ENCODE results near the gene CHD2.
"Not testable (repeated sequence)": the region's sequence is repeated elsewhere in the genome, so short reads cannot be mapped to it uniquely, and the experiment has no call there.

Gene CHD2

DNA sequence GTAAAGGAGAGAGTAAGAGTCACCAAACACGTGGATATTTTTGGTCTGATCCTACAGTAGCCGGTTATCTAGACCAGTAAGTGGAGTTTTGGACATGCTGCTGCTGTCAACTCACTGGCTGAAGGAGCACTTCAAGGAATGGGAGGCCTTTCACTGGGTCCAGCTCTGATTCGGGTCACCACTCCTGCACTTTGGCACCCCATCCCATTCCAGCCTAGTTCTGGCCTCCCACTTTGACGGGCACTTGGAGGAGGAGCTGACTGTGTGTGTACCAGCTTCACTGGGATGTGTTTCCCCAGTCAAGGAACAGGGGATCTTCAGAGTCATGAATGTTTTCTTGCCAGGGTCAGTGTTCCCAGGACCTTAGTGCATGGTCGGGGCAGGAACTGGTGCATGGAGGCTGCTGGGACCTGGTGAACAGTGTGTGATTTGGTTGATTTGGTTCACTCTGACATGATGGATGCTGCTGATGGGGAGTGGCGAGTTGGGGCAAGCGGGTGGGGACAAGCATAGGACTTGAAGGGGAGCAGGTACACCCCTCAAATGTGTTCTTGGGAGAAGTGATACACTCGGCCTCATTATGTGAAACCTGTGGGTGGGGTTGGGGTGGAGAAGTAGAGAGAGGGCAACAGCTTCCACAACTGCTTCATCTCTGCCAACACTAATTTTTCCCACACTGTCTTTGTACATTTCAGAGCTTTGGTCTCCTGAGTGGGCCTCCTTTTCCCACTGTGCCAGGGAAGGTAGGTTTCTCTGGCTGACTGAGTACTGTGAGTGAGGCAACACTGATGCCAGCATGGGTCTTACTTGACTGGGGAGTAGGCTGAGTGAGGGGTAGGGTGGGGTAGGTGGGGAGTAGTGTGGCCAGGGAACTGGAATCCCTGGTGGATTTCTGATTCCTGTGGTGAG is 124.8 kb downstream of the CHD2 start:
- DNase-seq = no peak

DNA sequence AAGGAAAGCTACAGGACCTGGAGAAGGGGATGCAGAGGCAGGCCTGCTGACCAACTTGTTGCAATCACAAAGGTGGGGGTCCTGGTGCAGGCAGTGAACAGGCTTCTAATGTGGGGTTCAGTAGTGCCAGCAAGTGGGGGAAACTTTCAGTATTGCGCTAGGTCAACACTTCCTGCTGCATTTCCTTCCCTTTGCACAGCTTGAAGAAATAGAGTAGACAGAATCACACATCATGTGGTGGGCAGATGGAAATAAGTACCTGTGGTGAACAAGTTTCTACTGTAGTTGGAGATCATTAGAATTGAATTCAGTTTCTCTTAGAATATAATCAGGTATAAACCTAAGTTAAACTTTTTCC is 125.5 kb downstream of the CHD2 start:
- no peak for DNase-seq

DNA sequence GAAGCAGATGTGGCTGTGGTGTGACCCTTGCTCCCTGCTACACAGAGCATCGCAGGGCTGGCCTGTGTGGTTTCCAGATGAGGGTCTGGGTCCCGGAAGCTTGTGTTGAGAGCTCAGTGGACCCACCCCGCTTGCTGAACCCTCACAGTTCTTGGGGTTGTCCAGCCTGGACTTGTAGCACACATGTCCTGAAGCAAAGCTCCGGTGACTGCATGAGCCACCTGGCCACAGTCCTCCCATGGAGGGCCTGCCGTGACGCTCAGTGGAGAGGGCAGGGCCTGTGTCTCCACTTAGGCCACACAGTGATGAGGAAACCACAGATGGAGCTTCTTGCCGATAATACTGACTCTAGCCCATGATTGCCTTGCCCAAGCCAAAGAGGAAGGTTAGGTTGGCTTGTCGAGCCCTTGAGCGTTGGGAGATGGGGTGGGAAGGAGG is 126.3 kb downstream of the CHD2 start:
- DNase-seq = no peak

DNA sequence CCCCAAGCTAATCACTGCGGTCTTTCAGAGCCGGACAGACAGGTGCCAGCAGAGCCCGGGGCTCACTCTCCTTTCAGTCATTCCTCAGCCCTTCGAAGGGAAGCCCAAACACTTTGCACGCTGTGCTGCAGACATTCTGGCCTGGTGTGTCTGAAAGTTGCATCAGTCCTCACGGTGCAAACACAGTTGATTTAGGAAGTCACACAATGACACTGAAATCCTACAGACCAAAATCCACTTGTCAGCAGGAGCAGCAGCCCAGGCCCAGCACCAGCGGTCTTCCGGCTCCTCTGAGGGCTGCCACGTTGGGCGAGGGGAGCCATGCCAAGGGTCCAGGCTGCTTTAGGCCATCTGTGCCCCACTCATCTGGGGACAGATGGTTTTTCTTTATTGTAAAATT is 127.3 kb downstream of the CHD2 start:
- DNase-seq = no peak

DNA sequence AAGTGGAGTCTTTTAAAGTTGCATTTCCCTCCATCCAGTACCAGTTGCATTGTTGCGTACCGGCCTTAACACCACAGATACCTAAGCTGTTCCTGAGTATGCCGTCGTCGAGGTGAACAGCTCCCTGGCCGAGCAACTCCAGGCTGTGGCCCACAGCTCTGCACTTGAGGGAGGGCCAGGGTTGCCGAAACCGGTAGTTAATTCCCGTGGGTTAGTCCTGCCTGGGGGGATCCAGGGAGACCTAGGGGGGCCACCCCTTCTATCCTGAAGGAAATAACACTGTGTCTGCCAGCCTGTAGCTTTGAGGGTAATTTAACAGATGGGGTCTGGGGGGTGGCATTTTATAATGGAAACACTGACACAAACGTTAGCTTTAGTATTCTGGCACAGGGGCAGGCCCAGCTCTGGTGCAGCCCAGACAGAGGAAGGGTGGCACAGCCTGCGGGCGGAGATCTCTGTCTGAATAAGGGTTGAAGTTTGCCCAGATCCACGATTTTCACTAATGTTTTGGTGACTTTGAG is 128.0 kb downstream of the CHD2 start:
- no peak for DNase-seq

DNA sequence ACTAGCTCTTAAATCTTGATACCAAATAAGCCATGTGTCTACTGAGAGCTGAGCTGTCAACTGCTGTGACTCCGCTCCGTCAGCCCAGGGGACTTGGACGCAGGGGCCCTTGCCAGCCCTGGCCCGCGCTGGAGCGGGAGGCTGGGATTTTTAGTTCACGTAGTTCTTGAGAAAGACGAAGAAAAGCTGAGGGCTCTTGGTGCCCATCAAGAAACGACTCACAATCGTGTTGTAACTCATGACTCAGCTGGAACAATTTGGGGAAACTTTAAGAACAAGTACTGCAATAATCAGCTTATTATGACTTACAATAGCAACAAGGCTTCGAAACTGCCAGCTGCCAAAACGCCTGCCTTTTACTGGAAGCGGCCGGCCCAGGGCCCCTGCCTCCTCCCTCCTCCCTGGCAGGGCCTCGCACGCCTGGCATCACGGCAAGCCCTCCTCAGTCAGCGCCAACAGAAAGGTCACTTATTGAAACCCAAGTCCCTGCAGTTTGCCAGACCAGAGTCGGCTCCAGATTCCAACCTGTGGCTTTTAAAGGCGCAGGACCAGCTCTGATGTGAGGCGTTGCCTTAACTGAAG is 128.6 kb downstream of the CHD2 start:
- DNase-seq = peak; percentile 45

DNA sequence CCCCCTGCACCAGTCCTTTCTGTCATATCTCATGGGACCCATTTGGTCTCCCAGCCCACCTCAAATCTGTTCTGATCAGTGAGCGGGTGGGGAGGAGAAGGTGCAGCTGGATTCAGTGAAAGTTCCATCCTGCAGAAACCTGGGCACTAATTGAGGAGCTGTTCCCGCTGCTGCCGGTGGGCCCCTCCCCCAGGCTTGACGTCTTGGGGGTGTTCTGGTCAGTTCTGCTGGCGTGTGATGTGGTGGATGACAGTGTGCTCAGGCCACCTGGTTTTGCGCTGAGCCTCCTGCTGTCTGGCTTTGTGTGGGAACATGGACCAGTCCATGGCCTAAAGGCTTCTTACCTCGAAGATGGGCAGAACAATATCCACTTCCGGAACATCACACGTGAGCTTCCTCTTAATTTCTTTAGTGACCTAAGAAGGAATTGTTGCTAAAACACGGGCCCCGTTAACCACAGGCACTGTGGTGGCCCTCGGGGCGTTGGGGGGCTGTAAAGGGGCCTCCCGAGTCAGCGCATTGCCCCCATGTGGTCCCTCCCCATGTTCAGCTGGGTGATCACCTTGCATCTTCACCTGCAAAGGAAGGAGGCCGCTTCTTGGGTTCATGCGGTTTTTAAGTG is 129.2 kb downstream of the CHD2 start:
- DNase-seq = no peak

DNA sequence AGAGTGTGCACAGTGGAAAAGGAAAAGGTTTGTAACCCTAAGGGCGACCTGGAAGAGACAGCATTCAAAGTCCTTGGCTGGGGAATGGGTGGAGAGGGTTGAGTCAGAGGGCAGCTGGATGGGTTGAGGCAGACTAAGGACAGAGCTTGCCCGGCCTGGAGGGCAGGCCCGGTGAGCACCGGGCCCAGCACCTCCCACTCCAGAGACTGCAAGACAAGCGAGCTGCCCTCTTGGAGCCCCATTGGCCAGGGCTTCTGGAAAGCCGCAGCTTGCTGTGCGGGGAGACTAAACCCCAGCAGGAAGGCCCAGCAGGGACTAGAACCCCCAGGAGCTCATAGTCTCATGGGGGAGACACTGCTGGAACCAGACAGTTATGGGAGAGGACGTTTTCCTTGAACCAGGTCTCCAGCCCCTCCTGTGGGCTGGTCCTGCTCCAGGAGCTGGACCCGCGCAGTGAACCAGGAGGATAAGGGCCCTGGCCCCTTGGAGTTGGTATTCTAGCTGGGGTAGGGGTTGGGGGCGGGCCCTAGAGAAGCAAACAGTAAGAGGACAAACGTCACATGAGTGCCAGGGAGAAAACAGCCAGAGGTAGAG is 129.8 kb downstream of the CHD2 start:
- no peak for DNase-seq

DNA sequence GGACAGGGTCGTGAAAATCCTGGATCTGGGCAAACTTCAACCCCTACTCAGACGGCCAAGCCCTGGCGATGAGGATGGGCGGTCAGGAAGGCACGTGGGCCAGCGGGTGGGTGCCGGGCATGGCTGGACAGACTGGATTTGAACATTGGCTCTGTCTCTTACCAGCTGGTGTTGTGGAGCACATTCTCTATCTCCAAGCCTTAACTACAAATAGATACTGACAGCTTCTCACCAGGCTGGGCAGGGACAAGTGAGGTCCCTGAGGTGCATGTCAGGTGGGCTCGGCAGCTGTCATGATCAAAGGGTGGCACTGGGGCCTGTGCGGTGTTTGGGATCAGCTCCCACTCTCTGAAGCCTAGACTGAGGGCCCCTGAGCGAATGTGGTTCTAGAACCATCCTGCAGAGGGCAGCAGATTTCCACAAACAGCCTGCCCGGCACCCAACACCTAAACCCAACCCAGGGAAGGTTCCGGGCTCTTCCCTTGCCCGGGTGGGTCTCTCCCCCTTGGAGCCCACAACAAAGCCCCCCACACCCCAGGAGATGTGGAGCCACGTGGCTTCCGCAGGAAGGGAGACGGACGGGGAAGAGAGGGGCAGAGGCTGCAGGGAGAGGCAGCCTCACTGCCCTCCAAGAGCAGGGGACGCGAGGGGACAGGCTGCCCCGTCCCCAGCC is 130.4 kb downstream of the CHD2 start:
- peak; percentile 61 for DNase-seq

DNA sequence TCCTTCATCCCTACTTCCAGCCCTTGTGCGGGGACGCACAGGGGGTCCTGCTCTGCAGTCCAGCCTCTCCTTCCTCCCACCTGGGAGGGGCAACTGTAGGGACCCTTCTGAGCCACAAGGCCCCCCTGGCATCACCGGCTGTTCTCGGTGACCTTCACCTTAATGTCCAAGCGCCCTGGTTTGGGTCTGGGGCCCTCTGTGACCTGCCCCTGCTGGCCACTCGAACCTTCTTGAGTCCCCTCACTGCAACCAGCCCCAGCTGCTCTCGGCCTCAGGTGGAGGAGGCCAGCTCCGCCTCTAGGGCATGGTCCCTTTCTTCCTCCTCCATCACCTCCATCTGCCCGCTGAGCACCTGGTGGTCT is 131.0 kb downstream of the CHD2 start:
- no peak for DNase-seq

DNA sequence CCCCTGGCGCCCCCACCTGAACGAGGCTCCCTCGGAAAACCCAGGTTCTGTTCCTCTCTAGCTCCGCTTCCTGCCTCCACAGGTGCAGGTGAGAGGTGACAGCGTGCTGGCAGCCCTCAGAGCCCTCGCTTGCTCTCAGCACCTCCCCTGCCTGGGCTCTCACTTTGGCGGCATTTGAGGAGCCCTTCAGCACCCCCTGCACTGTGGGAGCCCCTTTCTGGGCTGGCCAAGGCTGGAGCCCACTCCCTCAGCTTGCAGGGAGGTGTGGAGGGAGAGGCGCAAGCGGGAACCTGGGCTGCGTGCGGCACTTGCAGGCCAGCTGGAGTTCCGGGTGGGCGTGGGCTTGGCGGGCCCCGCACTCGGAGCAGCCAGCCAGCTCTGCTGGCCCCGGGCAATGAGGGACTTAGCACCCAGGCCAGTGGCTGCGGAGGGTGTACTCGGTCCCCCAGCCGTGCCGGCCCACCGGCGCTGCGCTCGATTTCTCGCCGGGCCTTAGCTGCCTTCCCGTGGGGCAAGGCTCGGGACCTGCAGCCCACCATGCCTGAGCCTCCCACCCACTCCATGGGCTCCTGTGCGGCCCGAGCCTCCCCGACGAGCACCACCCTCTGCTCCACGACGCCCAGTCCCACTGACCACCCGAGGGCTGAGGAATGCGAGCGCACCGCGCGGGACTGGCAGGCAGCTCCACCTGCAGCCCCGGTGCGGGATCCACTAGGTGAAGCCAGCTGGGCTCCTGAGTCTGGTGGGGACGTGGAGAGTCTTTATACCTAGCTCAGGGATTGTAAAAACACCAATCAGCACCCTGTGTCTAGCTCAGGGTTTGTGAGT is 131.6 kb downstream of the CHD2 start:
- not testable (repeated sequence) for DNase-seq

DNA sequence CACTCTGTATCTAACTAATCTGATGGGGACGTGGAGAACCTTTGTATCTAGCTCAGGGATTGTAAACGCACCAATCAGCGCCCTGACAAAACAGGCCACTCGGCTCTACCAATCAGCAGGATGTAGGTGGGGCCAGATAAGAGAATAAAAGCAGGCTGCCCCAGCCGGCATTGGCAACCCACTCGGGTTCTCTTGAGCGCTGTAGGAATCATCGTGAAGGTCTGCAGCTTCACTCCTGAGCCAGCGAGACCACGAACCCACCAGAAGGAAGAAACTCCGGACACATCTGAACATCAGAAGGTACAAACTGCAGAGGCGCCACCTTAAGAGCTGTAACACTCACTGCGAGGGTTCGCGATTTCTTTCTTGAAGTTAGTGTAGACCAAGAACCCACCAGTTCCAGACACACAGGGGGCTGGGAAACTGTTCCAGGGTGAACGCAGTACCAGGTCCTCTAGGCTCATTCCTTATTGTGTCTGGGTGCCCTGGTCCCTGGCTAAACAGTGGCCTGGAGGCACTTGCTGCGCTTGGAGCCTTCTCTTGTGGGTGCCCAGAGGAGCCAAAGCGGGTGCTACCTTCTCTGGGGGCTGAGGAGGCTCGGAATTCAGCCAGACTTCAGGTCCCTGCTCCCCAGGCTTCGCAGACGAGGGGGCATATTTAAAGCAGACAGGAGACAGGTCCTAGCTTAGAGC is 132.5 kb downstream of the CHD2 start:
- not testable (repeated sequence) for DNase-seq

DNA sequence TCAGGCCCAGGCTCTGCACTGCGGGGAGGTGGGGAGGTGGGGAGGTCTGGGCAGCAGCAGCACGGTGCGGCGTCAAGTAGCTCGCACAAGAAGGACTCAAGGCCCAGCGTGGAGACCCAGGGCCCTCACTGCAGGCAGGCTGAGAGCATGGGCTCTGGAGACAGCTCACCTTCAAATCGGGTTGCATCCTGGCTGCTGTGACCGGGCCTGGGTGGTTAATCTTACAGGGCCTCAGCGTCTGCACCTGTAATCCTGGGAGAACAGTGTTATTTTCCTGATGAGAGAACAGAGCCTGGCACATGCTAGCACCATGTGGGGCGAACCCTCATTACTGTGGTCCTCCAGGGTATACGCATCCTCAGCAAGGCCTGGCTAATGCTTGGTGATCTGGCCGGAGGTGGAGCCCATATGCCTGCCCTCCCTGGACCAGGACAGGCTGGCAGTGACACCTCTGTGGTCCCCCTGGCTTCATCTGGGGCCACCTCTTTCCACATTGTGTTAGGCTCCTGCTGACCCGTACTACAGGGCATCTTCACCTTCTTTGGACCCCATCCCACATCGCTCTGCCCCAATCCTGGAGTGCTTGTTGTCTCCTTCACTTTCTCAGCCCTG is 133.4 kb downstream of the CHD2 start:
- DNase-seq = no peak

DNA sequence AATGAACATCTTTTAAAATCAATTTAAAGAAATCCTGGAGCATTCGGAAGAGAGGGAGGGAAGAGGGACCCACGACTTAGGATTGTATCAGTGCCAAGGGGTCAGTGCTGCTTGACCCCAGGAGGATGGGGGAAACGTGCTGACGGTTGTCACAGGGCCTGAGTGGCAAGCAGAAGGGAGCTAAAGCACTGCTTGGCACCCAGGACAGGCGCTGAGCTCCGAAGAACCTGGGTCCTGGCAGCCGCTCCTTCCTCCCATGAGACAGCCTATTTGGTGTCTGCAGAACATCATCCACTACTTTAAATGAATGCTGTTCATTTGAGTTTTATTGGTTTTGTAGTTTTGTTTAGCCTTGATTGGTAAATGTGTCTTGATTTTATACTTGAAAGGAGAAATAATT is 134.4 kb downstream of the CHD2 start:
- DNase-seq = no peak

DNA sequence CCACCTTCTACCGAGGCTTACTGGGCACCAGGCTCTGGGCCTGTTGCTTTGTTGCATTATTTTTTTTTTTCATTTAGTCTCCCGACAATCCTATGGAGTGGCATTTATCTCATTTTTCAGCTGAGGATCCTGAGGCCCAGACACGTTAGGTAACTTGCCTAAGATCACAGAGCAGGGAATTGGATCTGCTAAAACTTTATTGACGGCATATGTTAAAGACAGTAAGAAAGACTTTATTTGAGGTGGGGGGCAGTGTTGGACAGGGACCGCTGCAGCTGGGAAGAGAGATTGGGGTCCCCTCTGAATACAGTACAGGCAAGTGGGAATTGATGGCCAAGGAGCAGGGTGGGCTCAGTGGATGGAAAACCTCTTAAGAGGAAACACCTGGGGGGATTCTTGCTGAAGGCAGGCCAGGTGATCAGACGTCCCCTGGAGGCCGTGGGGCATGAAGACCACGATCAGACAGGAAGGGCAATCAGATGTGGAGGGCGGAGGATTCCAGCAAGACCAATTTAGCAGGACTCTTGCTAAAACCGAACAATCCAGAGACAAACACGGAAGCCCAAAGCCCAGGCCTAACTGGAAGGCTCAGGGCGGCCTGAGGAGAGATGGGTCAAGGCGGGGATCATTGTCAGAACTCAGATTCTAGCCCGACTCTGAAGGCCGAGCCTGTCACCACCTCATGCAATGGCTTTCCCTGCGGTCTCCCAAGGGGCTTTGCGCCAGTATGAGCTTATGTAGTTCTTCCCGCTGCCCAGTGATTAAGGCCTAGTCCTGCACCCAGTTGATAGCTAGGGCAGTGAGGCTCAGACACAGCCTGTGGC is 135.2 kb downstream of the CHD2 start:
- DNase-seq = no peak

DNA sequence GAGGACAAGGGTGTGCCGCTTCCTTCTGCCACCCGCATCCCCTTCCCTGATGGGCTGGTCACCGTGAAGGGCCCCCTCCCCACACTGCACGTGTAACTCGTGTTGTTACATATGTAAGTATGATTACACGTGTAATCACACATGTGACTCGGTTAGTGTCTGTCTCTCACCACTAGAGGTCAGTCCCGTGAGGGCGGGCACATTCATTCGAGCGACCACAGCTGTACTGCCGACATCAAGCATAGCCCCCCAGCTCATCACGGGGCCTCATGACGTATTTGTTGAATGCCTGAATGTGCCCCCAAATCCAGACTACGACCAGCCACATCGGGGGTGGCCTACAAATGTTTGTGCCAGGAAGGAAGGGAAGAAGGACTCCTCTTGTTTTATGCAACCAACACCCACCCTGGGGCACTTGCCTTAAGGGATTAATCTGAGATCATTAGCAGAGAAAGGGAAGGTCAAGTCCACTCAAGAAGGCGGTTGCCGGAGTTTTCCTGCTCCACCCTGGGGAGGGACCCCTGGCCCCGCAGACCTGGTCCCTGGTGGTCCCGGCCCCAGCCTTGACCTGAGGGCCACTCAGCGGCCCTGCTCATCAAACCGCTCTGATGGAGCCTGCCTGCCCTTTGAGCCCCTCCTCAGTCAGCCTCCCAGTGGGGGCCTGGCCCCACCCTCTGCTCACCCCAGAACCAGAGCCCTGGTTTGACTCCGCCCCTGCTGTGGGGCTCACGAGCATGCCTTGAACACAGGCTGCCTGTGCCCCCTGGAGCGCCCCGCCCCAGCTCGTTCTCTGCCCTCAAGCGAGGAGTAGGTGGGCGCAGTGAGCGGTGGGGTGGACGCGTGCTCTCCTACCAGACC is 136.1 kb downstream of the CHD2 start:
- DNase-seq = peak; percentile 41

DNA sequence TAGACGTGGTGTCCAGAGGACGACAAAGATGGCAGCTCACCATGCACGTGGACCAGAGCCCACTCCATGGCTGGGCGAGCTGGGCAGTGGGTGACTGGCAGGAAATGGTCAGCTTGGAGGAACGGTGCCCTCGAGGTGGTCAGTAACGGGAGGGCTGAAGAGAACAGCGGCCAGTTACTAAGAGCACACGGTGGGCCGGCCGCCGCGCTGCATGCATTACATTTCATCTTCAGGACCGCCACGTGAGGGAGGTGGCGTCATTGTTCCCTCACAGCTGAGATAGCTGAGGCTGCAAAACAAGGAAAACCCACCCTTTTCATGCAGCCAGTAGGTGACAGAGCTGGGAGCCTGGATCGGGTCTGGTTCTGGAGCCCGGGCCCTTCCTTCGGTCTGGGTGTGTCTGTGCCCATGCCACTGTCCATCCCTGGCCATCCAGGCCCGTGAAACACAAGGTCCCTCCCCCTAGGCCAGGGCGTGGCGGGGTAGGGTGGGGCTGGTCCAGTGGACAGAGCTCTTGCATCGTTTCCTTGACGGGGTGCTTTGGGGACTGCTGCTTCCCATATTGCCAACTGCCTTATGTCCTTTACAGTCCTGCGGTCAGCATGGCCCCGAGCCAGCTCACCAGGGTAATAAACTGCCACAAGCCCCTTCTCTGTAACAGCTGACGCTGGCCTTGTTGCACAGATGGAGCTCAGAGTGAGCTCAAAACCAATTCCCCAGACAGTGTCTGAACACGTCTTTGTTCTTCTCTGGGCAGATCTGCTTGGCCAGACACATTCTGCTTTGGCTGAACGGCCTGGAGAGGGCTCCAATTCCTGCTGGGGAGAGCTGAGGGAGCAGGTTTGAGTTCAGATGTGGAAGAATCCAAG is 137.1 kb downstream of the CHD2 start:
- peak; percentile 50 for DNase-seq

Data from CD4-positive, alpha-beta T cell treated with Interleukin-15 for 1 hour (primary cell).